ENCODE measurements around the gene KRTAP10-8.
"Not testable (repeated sequence)": the region's sequence is repeated elsewhere in the genome, so short reads cannot be mapped to it uniquely, and the experiment has no call there.

Gene KRTAP10-8

DNA sequence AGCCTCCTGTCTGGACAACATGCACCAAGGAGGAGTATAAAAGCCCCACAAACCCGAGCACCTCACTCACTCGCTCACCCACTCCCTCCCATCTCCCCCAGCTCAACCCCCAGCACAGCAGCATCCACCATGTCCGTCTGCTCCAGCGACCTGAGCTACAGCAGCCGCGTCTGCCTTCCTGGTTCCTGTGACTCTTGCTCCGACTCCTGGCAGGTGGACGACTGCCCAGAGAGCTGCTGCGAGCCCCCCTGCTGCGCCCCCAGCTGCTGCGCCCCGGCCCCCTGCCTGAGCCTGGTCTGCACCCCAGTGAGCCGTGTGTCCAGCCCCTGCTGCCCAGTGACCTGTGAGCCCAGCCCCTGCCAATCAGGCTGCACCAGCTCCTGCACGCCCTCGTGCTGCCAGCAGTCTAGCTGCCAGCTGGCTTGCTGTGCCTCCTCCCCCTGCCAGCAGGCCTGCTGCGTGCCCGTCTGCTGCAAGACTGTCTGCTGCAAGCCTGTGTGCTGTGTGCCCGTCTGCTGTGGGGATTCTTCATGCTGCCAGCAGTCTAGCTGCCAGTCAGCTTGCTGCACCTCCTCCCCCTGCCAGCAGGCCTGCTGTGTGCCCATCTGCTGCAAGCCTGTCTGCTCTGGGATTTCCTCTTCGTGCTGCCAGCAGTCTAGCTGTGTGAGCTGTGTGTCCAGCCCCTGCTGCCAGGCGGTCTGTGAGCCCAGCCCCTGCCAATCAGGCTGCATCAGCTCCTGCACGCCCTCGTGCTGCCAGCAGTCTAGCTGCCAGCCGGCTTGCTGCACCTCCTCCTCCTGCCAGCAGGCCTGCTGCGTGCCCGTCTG is 38.0 kb upstream of the KRTAP10-8 start, which contains the start of gene KRTAP10-4:
Gene KRTAP10-4 (plus strand): TSS at position 100 of the 827 bp plus-strand sequence. CDS start 30 bp downstream, at position 130.
- DNase-seq (ENCODE audit: low spot score in 2 of 2); H3K27ac Mint-ChIP-seq (ENCODE audit: low read depth); ATAC-seq (replicated peaks; ENCODE audit: extremely low read depth, poor library complexity, severe bottlenecking); H3K36me3 Mint-ChIP-seq (ENCODE audit: insufficient read depth); H3K9me3 Mint-ChIP-seq: not testable (repeated sequence)
- peak within 1 kb of the TSS; percentile 50 for H3K4me3 Mint-ChIP-seq
- peaks cover 17% of the 10 kb centered on the region for H3K27me3 Mint-ChIP-seq
- peaks cover 11% of the 10 kb centered on the region for H3K4me1 Mint-ChIP-seq

DNA sequence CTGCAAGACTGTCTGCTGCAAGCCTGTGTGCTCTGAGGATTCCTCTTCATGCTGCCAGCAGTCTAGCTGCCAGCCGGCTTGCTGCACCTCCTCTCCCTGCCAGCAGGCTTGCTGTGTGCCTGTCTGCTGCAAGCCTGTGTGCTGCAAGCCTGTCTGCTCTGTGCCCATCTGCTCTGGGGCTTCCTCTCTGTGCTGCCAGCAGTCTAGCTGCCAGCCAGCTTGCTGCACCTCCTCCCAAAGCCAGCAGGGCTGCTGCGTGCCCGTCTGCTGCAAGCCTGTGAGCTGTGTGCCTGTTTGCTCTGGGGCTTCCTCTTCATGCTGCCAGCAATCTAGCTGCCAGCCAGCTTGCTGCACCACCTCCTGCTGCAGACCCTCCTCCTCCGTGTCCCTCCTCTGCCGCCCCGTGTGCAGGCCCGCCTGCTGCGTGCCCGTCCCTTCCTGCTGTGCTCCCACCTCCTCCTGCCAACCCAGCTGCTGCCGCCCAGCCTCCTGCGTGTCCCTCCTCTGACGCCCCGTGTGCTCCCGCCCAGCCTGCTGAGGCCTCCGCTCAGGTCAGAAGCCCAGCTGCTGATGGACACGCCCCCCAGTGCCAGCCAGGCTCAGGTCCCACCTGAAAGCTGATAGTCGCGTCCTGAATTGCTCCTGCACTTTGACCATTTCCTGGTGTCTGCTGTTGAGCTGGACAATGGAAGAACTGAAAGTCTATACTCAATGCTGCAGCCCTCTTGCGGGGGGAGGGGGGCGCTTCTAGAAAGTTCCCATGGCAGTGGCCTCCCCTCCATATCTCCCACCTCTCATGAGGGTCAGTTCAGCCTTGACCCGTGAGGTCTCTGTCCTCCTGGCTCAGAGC is 37.2 kb upstream of the KRTAP10-8 start:
- Mint-ChIP-seq H3K27me3 (peaks cover 17% of the 10 kb centered on the region), H3K4me1 (peaks cover 16% of the 10 kb centered on the region), H3K36me3 (ENCODE audit: insufficient read depth) (no peaks in the 10 kb centered on the region), H3K4me3 (peak overlapping the region; percentile 50), H3K27ac (ENCODE audit: low read depth) (no peak overlapping the region), H3K9me3 (peaks cover 4% of the 10 kb centered on the region)
- DNase-seq (ENCODE audit: low spot score in 2 of 2), result no peak
- ATAC-seq (replicated peaks; ENCODE audit: extremely low read depth, poor library complexity, severe bottlenecking), result no peak

DNA sequence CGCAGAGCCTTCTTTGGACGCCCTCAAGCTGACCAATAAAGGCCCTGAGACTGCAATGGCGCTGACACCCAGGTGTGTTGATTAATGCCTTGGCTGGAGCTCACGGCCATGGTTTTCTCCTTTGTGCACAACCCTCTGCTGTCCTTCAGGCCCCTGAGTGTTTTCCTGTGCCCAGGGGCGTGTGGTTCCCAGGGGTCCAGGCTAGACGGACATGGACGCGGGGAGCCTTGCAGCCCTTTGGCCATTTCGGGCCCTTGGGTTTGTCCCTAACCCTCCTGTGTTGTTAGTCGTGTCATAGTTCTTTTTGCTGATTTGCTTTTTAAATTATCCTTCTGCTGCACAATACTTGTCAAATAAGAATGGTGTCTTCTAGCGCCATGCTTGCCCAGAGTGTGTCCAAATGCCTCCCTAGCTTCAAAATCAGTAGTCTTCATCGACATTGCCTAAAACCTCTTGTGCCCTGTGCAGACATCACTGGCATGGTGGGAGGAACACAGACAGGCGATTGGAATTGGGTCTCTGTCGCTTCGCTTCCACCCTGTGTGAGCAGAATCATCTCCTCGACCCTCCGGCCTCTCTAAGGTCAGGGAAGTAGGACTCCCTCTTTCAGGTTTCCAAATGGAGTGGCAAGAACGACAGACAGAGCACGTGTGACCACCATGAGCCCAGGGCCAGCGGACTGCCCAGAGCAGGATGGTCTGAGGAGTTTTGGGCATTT is 36.4 kb upstream of the KRTAP10-8 start:
- DNase-seq (ENCODE audit: low spot score in 2 of 2), result no peak
- peaks cover 4% of the 10 kb centered on the region for H3K9me3 Mint-ChIP-seq
- H3K4me3 Mint-ChIP-seq, result peak overlapping the region; percentile 50
- H3K27ac Mint-ChIP-seq (ENCODE audit: low read depth), result no peak overlapping the region
- H3K4me1 Mint-ChIP-seq, result peaks cover 16% of the 10 kb centered on the region
- peaks cover 17% of the 10 kb centered on the region for H3K27me3 Mint-ChIP-seq
- no peaks in the 10 kb centered on the region for H3K36me3 Mint-ChIP-seq (ENCODE audit: insufficient read depth)
- no peak for ATAC-seq (replicated peaks; ENCODE audit: extremely low read depth, poor library complexity, severe bottlenecking)

DNA sequence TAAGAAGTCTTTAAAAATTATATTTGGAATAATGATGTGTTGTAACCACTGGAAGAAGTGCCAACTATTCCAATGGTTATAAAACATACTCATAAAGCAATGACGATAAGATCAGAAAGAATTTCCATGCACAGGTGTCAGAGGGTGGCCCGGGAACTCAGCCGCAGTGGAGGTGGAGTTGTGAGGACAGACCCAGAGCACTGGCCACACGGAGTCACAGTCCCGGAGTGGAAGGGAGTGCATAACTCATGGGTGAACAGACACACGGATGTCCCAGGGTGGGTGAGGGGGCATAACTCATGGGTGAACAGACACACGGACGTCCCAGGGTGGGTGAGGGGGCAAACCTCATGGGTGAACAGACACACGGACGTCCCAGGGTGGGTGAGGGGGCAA is 35.9 kb upstream of the KRTAP10-8 start:
- no peak for DNase-seq (ENCODE audit: low spot score in 2 of 2)
- no peak for ATAC-seq (replicated peaks; ENCODE audit: extremely low read depth, poor library complexity, severe bottlenecking)
- Mint-ChIP-seq H3K4me1 (peaks cover 16% of the 10 kb centered on the region), H3K27ac (ENCODE audit: low read depth) (no peak overlapping the region), H3K9me3 (peaks cover 6% of the 10 kb centered on the region), H3K27me3 (peaks cover 17% of the 10 kb centered on the region), H3K4me3 (no peak overlapping the region), H3K36me3 (ENCODE audit: insufficient read depth) (no peaks in the 10 kb centered on the region)

DNA sequence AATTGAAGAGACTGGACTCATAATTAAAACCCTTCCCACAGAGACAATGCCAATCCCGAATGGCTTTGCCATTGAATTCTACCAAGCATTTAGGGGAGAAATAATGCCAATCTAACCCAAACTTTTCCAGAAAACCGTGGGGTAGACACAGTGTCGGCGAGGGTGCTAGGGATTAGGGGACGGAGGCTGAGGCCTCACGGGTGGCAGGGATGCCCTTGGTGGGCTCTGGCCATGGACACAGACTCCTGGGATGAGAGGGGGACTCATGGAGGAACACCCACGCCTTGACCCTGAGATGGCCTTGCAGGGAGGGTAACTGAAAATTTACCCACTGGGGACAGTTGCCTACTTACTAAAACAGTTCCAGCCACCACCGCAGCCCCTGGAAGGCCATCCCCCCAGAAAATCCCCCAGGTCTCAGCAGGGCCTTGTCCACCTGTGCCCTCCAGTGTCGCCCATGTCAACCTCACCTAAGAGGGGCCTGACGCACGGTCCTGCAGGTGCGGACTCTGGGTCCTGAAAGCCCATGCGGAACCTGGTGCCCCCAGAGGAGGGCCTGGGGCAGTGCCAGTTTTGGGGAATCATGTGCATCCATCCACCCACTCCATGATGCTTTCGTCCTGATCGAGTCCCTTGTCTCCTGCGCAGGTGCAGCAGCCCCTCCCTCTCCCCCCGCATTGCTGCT is 33.4 kb upstream of the KRTAP10-8 start:
- Mint-ChIP-seq H3K27ac (ENCODE audit: low read depth) (no peak overlapping the region), H3K4me1 (peaks cover 16% of the 10 kb centered on the region), H3K4me3 (no peak overlapping the region), H3K27me3 (peaks cover 28% of the 10 kb centered on the region), H3K36me3 (ENCODE audit: insufficient read depth) (no peaks in the 10 kb centered on the region), H3K9me3 (peaks cover 17% of the 10 kb centered on the region)
- ATAC-seq (replicated peaks; ENCODE audit: extremely low read depth, poor library complexity, severe bottlenecking) (no peak), DNase-seq (ENCODE audit: low spot score in 2 of 2) (no peak)

DNA sequence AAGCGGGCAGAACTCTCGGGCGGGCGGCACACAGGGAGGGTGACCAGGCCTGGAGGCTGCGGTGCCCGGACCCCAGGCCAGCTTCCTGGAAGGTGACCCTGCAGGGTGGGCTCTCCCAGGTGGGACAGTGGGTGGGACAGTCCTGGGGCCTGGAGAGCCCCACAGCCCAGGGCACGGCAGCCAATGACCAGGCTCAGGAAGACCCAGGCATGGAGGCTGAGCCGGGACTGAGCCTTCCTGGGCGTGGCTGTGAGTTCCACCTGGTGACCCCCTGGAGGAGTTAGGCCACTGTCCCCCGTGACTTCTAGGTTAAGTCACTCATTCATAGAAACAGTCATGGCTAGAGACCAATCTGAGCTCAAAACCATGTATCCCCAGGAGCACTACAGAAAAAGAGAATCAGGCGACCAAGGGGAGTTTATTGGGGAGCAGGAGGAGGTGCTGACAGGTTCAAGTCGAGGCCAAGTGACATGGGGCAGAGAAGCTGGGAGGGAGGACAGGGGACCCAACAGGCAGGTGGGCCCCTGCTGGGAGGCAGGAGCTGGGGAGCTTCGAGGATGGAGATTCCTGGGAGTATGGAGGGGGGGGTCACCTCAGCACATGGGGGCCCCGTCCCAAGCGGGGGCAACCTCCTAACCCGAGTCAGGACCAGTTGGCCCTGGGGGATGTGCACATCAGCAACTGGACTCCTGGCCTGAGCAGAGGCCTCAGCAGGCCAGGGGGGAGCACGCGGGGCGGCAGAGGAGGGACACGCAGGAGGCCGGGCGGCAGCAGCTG is 32.6 kb upstream of the KRTAP10-8 start:
- DNase-seq (ENCODE audit: low spot score in 2 of 2) (no peak), ATAC-seq (replicated peaks; ENCODE audit: extremely low read depth, poor library complexity, severe bottlenecking) (no peak)
- no peak overlapping the region for H3K27ac Mint-ChIP-seq (ENCODE audit: low read depth)
- H3K4me1 Mint-ChIP-seq, result peaks cover 14% of the 10 kb centered on the region
- H3K36me3 Mint-ChIP-seq (ENCODE audit: insufficient read depth), result no peaks in the 10 kb centered on the region
- H3K9me3 Mint-ChIP-seq, result peaks cover 17% of the 10 kb centered on the region
- peaks cover 31% of the 10 kb centered on the region for H3K27me3 Mint-ChIP-seq
- no peak overlapping the region for H3K4me3 Mint-ChIP-seq

DNA sequence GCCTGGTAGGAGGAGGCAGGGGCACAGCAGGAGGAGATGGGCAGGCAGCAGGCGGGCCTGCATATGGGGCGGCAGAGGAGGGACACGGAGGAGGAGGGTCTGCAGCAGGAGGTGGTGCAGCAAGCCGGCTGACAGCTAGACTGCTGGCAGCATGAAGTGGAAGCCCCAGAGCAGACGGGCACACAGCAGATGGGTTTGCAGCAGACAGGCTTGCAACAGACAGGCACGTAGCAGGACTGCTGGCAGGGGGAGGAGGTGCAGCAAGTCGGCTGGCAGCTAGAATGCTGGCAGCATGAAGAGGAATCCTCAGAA is 32.1 kb upstream of the KRTAP10-8 start:
- Mint-ChIP-seq H3K36me3 (ENCODE audit: insufficient read depth) (no peaks in the 10 kb centered on the region), H3K4me1 (peaks cover 8% of the 10 kb centered on the region), H3K27ac (ENCODE audit: low read depth) (no peak overlapping the region), H3K27me3 (peaks cover 31% of the 10 kb centered on the region), H3K9me3 (peaks cover 17% of the 10 kb centered on the region), H3K4me3 (no peak overlapping the region)
- ATAC-seq (replicated peaks; ENCODE audit: extremely low read depth, poor library complexity, severe bottlenecking) (no peak), DNase-seq (ENCODE audit: low spot score in 2 of 2) (no peak)

DNA sequence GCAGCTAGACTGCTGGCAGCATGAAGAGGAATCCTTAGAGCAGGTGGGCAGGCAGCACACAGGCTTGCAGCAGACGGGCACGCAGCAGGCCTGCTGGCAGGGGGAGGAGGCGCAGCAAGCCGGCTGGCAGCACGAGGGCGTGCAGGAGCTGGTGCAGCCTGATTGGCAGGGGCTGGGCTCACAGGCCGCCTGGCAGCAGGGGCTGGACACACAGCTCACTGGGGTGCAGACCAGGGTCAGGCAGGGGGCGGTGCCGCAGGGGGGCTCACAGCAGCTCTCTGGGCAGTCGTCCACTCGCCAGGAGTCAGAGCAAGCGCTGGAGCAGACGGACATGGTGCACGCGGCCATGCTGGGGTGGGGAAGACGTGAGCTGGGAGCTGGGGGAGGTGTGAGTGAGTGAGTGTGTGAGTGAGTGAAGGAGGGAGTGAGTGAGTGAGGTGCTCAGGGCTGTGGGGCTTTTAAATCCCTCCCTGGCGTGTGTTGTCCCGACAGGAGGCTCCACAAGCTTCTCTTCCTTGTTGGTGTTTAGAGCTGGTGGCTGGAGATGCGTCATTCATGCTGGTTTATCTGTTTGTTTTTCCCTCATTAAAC is 31.6 kb upstream of the KRTAP10-8 start, which contains the start of gene KRTAP10-5:
Gene KRTAP10-5 (minus strand): TSS at position 374 of the 591 bp plus-strand sequence. CDS start 26 bp downstream, at position 348.
- ATAC-seq (replicated peaks; ENCODE audit: extremely low read depth, poor library complexity, severe bottlenecking); H3K36me3 Mint-ChIP-seq (ENCODE audit: insufficient read depth); H3K4me1 Mint-ChIP-seq; H3K4me3 Mint-ChIP-seq; DNase-seq (ENCODE audit: low spot score in 2 of 2); H3K27ac Mint-ChIP-seq (ENCODE audit: low read depth): not testable (repeated sequence)
- Mint-ChIP-seq H3K9me3 (peaks cover 17% of the 10 kb centered on the region), H3K27me3 (peaks cover 31% of the 10 kb centered on the region)

DNA sequence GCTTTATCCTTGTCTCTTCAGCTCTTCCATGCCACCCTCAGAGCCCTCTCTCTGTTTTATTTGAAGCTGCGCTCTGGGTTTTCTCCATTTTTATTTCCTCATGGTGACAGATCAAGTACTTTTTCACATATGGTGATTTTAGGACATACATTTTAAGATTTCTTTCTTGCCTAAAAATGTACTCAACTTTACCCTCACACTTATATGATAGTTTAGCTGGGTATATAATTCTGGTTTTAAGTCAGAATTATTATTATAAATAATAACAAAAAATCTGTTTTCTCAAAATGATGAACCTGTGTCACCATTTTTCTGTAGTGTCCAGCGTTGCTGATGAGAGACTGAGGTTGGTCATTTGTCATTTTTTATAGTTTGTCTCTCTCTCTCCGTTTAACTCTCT is 30.7 kb upstream of the KRTAP10-8 start:
- Mint-ChIP-seq H3K36me3 (ENCODE audit: insufficient read depth) (no peaks in the 10 kb centered on the region), H3K27me3 (peaks cover 36% of the 10 kb centered on the region), H3K9me3 (peaks cover 22% of the 10 kb centered on the region), H3K4me1 (peaks cover 5% of the 10 kb centered on the region), H3K4me3 (no peak overlapping the region), H3K27ac (ENCODE audit: low read depth) (no peak overlapping the region)
- no peak for ATAC-seq (replicated peaks; ENCODE audit: extremely low read depth, poor library complexity, severe bottlenecking)
- no peak for DNase-seq (ENCODE audit: low spot score in 2 of 2)

DNA sequence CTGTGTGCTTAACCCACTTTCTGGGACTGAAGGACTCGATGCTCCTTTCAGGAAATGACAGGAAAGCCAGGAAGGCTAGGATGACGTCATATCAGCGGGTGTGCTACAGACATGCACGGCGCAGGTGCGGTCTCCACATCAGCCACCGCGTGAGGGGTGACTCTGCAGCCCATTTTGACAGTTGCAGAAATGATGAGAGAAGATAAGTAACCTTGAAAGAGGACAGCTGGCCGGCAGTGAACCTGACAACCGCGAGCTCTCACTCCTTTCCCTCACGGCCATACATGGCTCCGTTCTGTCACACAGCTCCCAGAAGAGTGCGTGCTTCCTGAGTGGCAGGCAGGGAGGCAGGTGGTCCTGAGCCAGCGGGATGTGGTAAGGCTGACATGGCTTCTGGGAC is 29.8 kb upstream of the KRTAP10-8 start:
- DNase-seq (ENCODE audit: low spot score in 2 of 2) (no peak), ATAC-seq (replicated peaks; ENCODE audit: extremely low read depth, poor library complexity, severe bottlenecking) (no peak)
- Mint-ChIP-seq H3K27me3 (peaks cover 45% of the 10 kb centered on the region), H3K4me3 (no peak overlapping the region), H3K9me3 (peaks cover 19% of the 10 kb centered on the region), H3K27ac (ENCODE audit: low read depth) (no peak overlapping the region), H3K4me1 (peaks cover 5% of the 10 kb centered on the region), H3K36me3 (ENCODE audit: insufficient read depth) (no peaks in the 10 kb centered on the region)

DNA sequence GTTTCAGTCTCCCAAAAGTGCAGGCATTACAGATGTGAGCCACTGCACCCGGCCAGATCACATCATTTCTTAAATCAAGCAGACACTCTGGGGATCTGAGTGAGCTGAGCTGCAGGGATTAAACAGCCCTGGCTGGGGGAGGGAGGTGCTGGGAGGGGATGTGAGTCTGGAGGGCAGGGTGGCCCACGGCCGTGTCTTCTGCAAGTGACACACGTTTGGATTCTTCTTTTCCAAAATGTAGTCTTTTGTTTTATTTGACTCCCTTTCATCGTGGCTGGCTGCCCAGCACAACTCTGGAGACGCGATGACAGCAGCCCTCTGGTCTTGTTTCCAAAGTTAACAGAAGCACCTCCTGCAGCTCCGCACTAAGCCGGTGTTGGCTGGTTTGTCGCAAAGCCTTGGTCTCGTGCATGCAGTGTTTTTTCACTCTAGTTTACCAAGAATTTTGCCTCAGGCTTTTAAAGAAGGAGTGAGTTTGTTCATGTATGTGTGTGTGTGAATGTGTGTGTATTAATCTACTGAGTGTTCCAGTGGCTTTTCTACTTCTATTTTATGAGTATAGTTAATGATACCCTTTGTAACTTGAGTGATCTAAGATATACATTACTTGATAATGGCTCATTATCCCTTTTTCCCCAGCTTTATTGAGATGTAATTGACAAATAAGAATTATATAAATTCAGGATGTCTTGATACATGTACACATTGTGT is 28.6 kb upstream of the KRTAP10-8 start:
- no peak overlapping the region for H3K27ac Mint-ChIP-seq (ENCODE audit: low read depth)
- peaks cover 57% of the 10 kb centered on the region for H3K27me3 Mint-ChIP-seq
- ATAC-seq (replicated peaks; ENCODE audit: extremely low read depth, poor library complexity, severe bottlenecking), result no peak
- DNase-seq (ENCODE audit: low spot score in 2 of 2), result no peak
- no peaks in the 10 kb centered on the region for H3K36me3 Mint-ChIP-seq (ENCODE audit: insufficient read depth)
- no peak overlapping the region for H3K4me3 Mint-ChIP-seq
- H3K9me3 Mint-ChIP-seq, result peaks cover 19% of the 10 kb centered on the region
- H3K4me1 Mint-ChIP-seq, result peaks cover 5% of the 10 kb centered on the region

All from central memory CD8-positive, alpha-beta T cell (primary cell).